NT2/D1 (cell line): Measurements from ENCODE around the gene MTO1.

ENCODE experiments used
- YY1 ChIP-seq: IDR thresholded peaks from 2 replicates; pipeline ENCODE4 v1.6.1; 2011; ENCODE audit not compliant: insufficient read length, insufficient read depth
- ZNF274 ChIP-seq: IDR thresholded peaks from 2 replicates; pipeline ENCODE4 v1.6.1; 2011; ENCODE audit warnings: mild to moderate bottlenecking, low read depth, low read length

DNA sequence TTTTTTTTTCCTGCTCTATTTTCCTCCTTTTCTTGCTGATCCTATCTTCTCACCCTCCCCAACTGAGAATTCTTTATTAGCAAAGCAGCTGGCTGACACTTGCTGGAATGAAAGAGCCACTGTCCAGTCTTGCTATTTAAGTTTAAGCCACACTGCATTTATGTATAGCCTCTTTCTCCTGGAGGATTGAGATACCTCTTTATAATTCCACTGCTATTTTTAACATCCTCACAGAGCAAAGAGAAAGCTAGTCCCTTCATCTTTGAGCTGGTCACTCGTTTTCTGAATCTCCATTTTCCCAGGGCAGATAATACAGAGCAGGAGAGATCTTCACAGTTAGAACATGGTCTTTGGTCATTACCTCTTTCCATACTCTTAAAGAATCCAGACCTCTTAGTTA is 95.3 kb downstream of the MTO1 start:
- no peak for TF ChIP-seq ZNF274
- no peak for TF ChIP-seq YY1
